ES-I3 (cell line): ENCODE data around the gene VPS13C.

Experiments
- H3K36me3 ChIP-seq: 2 replicates; pipeline ENCODE4 v1.6.1; 2013; ENCODE audit warnings: mild to moderate bottlenecking, low read length, control low read depth, moderate library complexity; ENCODE audit not compliant: insufficient read depth
- H3K4me1 ChIP-seq: 2 replicates; pipeline ENCODE4 v1.6.1; 2013; ENCODE audit warnings: mild to moderate bottlenecking, control low read depth, low read length; ENCODE audit not compliant: insufficient read depth
- H3K9ac ChIP-seq: 2 replicates; pipeline ENCODE4 v1.6.1; 2013; ENCODE audit warnings: low read depth, mild to moderate bottlenecking, low read length, moderate library complexity
- H3K9me3 ChIP-seq: 2 replicates; pipeline ENCODE4 v1.6.1; 2013; ENCODE audit warnings: mild to moderate bottlenecking, low read length, moderate library complexity; ENCODE audit not compliant: control insufficient read depth, insufficient read depth

VPS13C gene

GRCh38 chr15:61811952-61812351, 248.3 kb downstream of the VPS13C start:
- Histone ChIP-seq H3K4me1 (peaks cover 5% of the 10 kb centered on the region; the same call in 1 of the 2 replicates), H3K36me3 (no peaks in the 10 kb centered on the region), H3K9me3 (no peaks in the 10 kb centered on the region), H3K9ac (no peak overlapping the region)

GRCh38 chr15:61809216-61809615, 251.0 kb downstream of the VPS13C start:
- H3K9me3 ChIP-seq: no peaks in the 10 kb centered on the region
- peaks cover 6% of the 10 kb centered on the region; the same call in 1 of the 2 replicates for H3K4me1 ChIP-seq
- no peak overlapping the region for H3K9ac ChIP-seq
- no peaks in the 10 kb centered on the region for H3K36me3 ChIP-seq

GRCh38 chr15:61807281-61807929, 252.8 kb downstream of the VPS13C start:
- Histone ChIP-seq H3K36me3 (no peaks in the 10 kb centered on the region), H3K4me1 (peaks cover 6% of the 10 kb centered on the region; the same call in 1 of the 2 replicates), H3K9me3 (no peaks in the 10 kb centered on the region), H3K9ac (no peak overlapping the region)
